Measurements from ENCODE around the gene RASSF4.

RASSF4 gene

GRCh38 chr10:44982114-44982460 is 22.5 kb downstream of the RASSF4 start:
- no peaks in the 10 kb centered on the region for H3K36me3 ChIP-seq (replicated peaks in 1 of 2; ENCODE audit: control insufficient read depth in 2 of 2, insufficient read depth in 2 of 2, low read length in 2 of 2)
- no peak overlapping the region for H4K91ac ChIP-seq (ENCODE audit: low read depth, low read length, poor library complexity)
- H3K27me3 ChIP-seq (ENCODE audit: control insufficient read depth in 3 of 3, insufficient read depth in 3 of 3, low read depth in 1 of 3, low read length in 3 of 3): no peaks in the 10 kb centered on the region
- H2BK12ac ChIP-seq (ENCODE audit: low read length): peak overlapping the region; percentile 86
- peak overlapping the region; percentile 67 for H3K9ac ChIP-seq (ENCODE audit: low read depth, low read length, poor library complexity)
- peak overlapping the region; percentile 70 for H3K18ac ChIP-seq (ENCODE audit: low read length)
- H2AK5ac ChIP-seq (ENCODE audit: low read depth, low read length): peak overlapping the region; percentile 92
- H2BK15ac ChIP-seq (ENCODE audit: low read length): peak overlapping the region; percentile 93
- peak overlapping the region; percentile 91 for H3K14ac ChIP-seq (ENCODE audit: low read length)
- no peak overlapping the region for H3K27ac ChIP-seq (replicated peaks; ENCODE audit: low read length)
- H2AFZ ChIP-seq (ENCODE audit: low read length): no peak overlapping the region
- H3K23ac ChIP-seq (ENCODE audit: low read depth, low read length, poor library complexity): peak overlapping the region; percentile 92
- peak overlapping the region in 1 of 2 donors; percentile 0 for H3K4me3 ChIP-seq (ENCODE audit: low read length in 2 of 2)
- WGBS, 2 donors (ENCODE audit: extremely low coverage in 2 of 2, insufficient read length in 2 of 2, insufficient replicate concordance in 1 of 2): no CpG with 5 or more reads among the region's 9 CpGs
- no peaks in the 10 kb centered on the region for H3K9me3 ChIP-seq (replicated peaks in 1 of 2; ENCODE audit: control insufficient read depth in 2 of 2, insufficient read depth in 1 of 2, low read depth in 1 of 2, low read length in 2 of 2)
- no peak overlapping the region for H2BK120ac ChIP-seq (ENCODE audit: low read depth, low read length)
- no peak overlapping the region for H4K8ac ChIP-seq (ENCODE audit: low read depth, low read length)
- H3K4me1 ChIP-seq (ENCODE audit: control insufficient read depth in 2 of 2, insufficient read depth in 1 of 2, low read depth in 1 of 2, low read length in 2 of 2): peaks cover 24% of the 10 kb centered on the region in 2 donors
- H3K4me2 ChIP-seq (ENCODE audit: insufficient read depth, low read length, poor library complexity, severe bottlenecking): no peak overlapping the region
- no peak overlapping the region for H2BK5ac ChIP-seq (ENCODE audit: low read length)
- H3K4ac ChIP-seq (ENCODE audit: low read length): no peak overlapping the region
- no peaks in the 10 kb centered on the region for H3K79me1 ChIP-seq (ENCODE audit: low read depth, low read length)
- no peak for DNase-seq (ENCODE audit: low spot score)

- WGBS, 2 donors (ENCODE audit: extremely low coverage in 2 of 2, insufficient read length in 2 of 2, insufficient replicate concordance in 1 of 2): no CpG with 5 or more reads among the region's 9 CpGs
These were observed 22.9 kb downstream of the RASSF4 start for GRCh38 chr10:44982496-44982895.

DNA sequence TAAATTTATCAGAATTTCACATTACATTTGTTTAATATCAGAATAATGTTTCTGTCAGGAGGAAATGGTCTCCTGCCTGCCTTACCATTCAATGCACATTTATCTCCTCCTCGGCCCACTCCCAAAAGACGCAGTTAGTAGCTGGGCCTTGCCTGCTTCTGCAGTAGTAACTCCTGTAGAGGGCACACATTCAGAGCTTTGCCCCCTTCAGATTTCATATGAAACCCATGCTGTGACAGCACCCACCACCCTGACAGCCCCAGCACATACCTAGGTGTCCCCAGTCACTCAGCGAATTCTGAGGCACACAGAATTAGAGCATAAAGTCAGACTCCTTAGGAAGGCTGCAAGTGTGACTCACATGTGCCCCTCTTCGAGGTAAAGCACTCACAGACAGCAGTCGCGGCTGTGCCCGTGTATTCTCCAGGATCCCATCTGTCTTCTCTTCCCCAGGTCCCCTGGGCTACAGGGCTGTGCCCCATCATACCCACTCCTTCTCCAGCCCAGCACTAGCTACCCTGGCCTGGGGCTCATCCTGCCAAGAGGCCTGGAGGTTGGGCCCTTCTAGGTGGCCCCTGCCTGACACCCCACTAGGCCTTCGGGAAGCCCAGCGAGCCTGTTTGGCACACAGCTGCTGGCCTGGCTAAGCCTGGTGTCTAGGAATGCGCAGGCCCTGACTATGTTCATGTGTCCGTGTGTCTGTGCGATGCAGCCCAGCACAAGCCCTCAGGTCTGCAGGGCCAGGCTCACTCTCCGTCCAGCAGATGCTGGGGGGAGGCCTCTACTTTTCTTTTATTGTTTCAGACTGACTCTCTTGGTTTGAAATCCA is 23.7 kb downstream of the RASSF4 start:
- no peak overlapping the region for H3K4me2 ChIP-seq (ENCODE audit: insufficient read depth, low read length, poor library complexity, severe bottlenecking)
- H3K27me3 ChIP-seq (ENCODE audit: control insufficient read depth in 3 of 3, insufficient read depth in 3 of 3, low read depth in 1 of 3, low read length in 3 of 3): peaks cover 0 to 2% (median 0%) of the 10 kb centered on the region in 3 experiments
- H3K4ac ChIP-seq (ENCODE audit: low read length): no peak overlapping the region
- DNase-seq (ENCODE audit: low spot score): no peak
- H3K23ac ChIP-seq (ENCODE audit: low read depth, low read length, poor library complexity): peak overlapping the region; percentile 57
- no peak overlapping the region for H2AFZ ChIP-seq (ENCODE audit: low read length)
- H2BK5ac ChIP-seq (ENCODE audit: low read length): peak overlapping the region; percentile 76
- H3K4me1 ChIP-seq (ENCODE audit: control insufficient read depth in 2 of 2, insufficient read depth in 1 of 2, low read depth in 1 of 2, low read length in 2 of 2): peaks cover 19 to 24% of the 10 kb centered on the region in 2 donors
- no peak overlapping the region for H3K9ac ChIP-seq (ENCODE audit: low read depth, low read length, poor library complexity)
- no peaks in the 10 kb centered on the region for H3K79me1 ChIP-seq (ENCODE audit: low read depth, low read length)
- no peak overlapping the region for H3K4me3 ChIP-seq (ENCODE audit: low read length in 2 of 2)
- peak overlapping the region; percentile 24 for H2AK5ac ChIP-seq (ENCODE audit: low read depth, low read length)
- peak overlapping the region; percentile 87 for H3K18ac ChIP-seq (ENCODE audit: low read length)
- H2BK120ac ChIP-seq (ENCODE audit: low read depth, low read length): no peak overlapping the region
- no peaks in the 10 kb centered on the region for H3K9me3 ChIP-seq (replicated peaks in 1 of 2; ENCODE audit: control insufficient read depth in 2 of 2, insufficient read depth in 1 of 2, low read depth in 1 of 2, low read length in 2 of 2)
- no peaks in the 10 kb centered on the region for H3K36me3 ChIP-seq (replicated peaks in 1 of 2; ENCODE audit: control insufficient read depth in 2 of 2, insufficient read depth in 2 of 2, low read length in 2 of 2)
- no peak overlapping the region for H4K91ac ChIP-seq (ENCODE audit: low read depth, low read length, poor library complexity)
- no peak overlapping the region for H3K27ac ChIP-seq (replicated peaks; ENCODE audit: low read length)
- no peak overlapping the region for H4K8ac ChIP-seq (ENCODE audit: low read depth, low read length)
- H2BK15ac ChIP-seq (ENCODE audit: low read length): no peak overlapping the region
- H2BK12ac ChIP-seq (ENCODE audit: low read length): peak overlapping the region; percentile 49
- H3K14ac ChIP-seq (ENCODE audit: low read length): no peak overlapping the region
- WGBS, 2 donors (ENCODE audit: extremely low coverage in 2 of 2, insufficient read length in 2 of 2, insufficient replicate concordance in 1 of 2): no CpG with 5 or more reads among the region's 13 CpGs

More at GRCh38 chr10:44982496-44982895, 22.9 kb downstream of the RASSF4 start:
- Histone ChIP-seq H3K27ac (replicated peaks; ENCODE audit: low read length) (no peak overlapping the region), H3K4me3 (ENCODE audit: low read length in 2 of 2) (no peak overlapping the region), H4K91ac (ENCODE audit: low read depth, low read length, poor library complexity) (no peak overlapping the region), H4K8ac (ENCODE audit: low read depth, low read length) (no peak overlapping the region), H2BK120ac (ENCODE audit: low read depth, low read length) (no peak overlapping the region), H3K4me2 (ENCODE audit: insufficient read depth, low read length, poor library complexity, severe bottlenecking) (no peak overlapping the region), H2BK15ac (ENCODE audit: low read length) (peak overlapping the region; percentile 93), H2AK5ac (ENCODE audit: low read depth, low read length) (peak overlapping the region; percentile 92), H3K14ac (ENCODE audit: low read length) (peak overlapping the region; percentile 91), H3K23ac (ENCODE audit: low read depth, low read length, poor library complexity) (peak overlapping the region; percentile 92), H3K79me1 (ENCODE audit: low read depth, low read length) (no peaks in the 10 kb centered on the region), H2AFZ (ENCODE audit: low read length) (no peak overlapping the region), H3K18ac (ENCODE audit: low read length) (peak overlapping the region; percentile 70), H3K27me3 (ENCODE audit: control insufficient read depth in 3 of 3, insufficient read depth in 3 of 3, low read depth in 1 of 3, low read length in 3 of 3) (no peaks in the 10 kb centered on the region), H2BK12ac (ENCODE audit: low read length) (peak overlapping the region; percentile 86), H3K36me3 (replicated peaks in 1 of 2; ENCODE audit: control insufficient read depth in 2 of 2, insufficient read depth in 2 of 2, low read length in 2 of 2) (no peaks in the 10 kb centered on the region), H3K4me1 (ENCODE audit: control insufficient read depth in 2 of 2, insufficient read depth in 1 of 2, low read depth in 1 of 2, low read length in 2 of 2) (peaks cover 23 to 24% of the 10 kb centered on the region in 2 donors), H3K9ac (ENCODE audit: low read depth, low read length, poor library complexity) (peak overlapping the region; percentile 67), H3K9me3 (replicated peaks in 1 of 2; ENCODE audit: control insufficient read depth in 2 of 2, insufficient read depth in 1 of 2, low read depth in 1 of 2, low read length in 2 of 2) (no peaks in the 10 kb centered on the region), H2BK5ac (ENCODE audit: low read length) (no peak overlapping the region), H3K4ac (ENCODE audit: low read length) (no peak overlapping the region)
- no peak for DNase-seq (ENCODE audit: low spot score)

- H2BK5ac ChIP-seq (ENCODE audit: low read length): peak overlapping the region; percentile 76
- H3K4ac ChIP-seq (ENCODE audit: low read length): no peak overlapping the region
- H4K91ac ChIP-seq (ENCODE audit: low read depth, low read length, poor library complexity): no peak overlapping the region
- DNase-seq (ENCODE audit: low spot score): no peak
- H2BK15ac ChIP-seq (ENCODE audit: low read length): no peak overlapping the region
- H3K18ac ChIP-seq (ENCODE audit: low read length): no peak overlapping the region
- no peak overlapping the region for H2BK120ac ChIP-seq (ENCODE audit: low read depth, low read length)
- H3K27ac ChIP-seq (replicated peaks; ENCODE audit: low read length): no peak overlapping the region
- peak overlapping the region; percentile 71 for H2AK5ac ChIP-seq (ENCODE audit: low read depth, low read length)
- H3K27me3 ChIP-seq (ENCODE audit: control insufficient read depth in 3 of 3, insufficient read depth in 3 of 3, low read depth in 1 of 3, low read length in 3 of 3): peaks cover 0 to 2% (median 0%) of the 10 kb centered on the region in 3 experiments
- H4K8ac ChIP-seq (ENCODE audit: low read depth, low read length): no peak overlapping the region
- no peak overlapping the region for H3K4me3 ChIP-seq (ENCODE audit: low read length in 2 of 2)
- H3K4me1 ChIP-seq (ENCODE audit: control insufficient read depth in 2 of 2, insufficient read depth in 1 of 2, low read depth in 1 of 2, low read length in 2 of 2): peaks cover 13 to 19% of the 10 kb centered on the region in 2 donors
- H3K23ac ChIP-seq (ENCODE audit: low read depth, low read length, poor library complexity): no peak overlapping the region
- no peaks in the 10 kb centered on the region for H3K79me1 ChIP-seq (ENCODE audit: low read depth, low read length)
- peak overlapping the region; percentile 52 for H3K9ac ChIP-seq (ENCODE audit: low read depth, low read length, poor library complexity)
- H3K9me3 ChIP-seq (replicated peaks in 1 of 2; ENCODE audit: control insufficient read depth in 2 of 2, insufficient read depth in 1 of 2, low read depth in 1 of 2, low read length in 2 of 2): no peaks in the 10 kb centered on the region
- no peak overlapping the region for H2AFZ ChIP-seq (ENCODE audit: low read length)
- no CpG with 5 or more reads among the region's 10 CpGs for WGBS, 2 donors (ENCODE audit: extremely low coverage in 2 of 2, insufficient read length in 2 of 2, insufficient replicate concordance in 1 of 2)
- no peak overlapping the region for H3K14ac ChIP-seq (ENCODE audit: low read length)
- H3K4me2 ChIP-seq (ENCODE audit: insufficient read depth, low read length, poor library complexity, severe bottlenecking): no peak overlapping the region
- H3K36me3 ChIP-seq (replicated peaks in 1 of 2; ENCODE audit: control insufficient read depth in 2 of 2, insufficient read depth in 2 of 2, low read length in 2 of 2): no peaks in the 10 kb centered on the region
- peak overlapping the region; percentile 44 for H2BK12ac ChIP-seq (ENCODE audit: low read length)
These were observed 24.3 kb downstream of the RASSF4 start for GRCh38 chr10:44983895-44984278.
